KG1 (cell line): ENCODE measurements around the gene CSNK1A1.
"Not testable (repeated sequence)": the region's sequence is repeated elsewhere in the genome, so short reads cannot be mapped to it uniquely, and the experiment has no call there.

Source experiments
- DNase-seq: peaks from one replicate; lab custom pipeline; 2025; lab: John Stamatoyannopoulos, UW

Gene CSNK1A1

DNA sequence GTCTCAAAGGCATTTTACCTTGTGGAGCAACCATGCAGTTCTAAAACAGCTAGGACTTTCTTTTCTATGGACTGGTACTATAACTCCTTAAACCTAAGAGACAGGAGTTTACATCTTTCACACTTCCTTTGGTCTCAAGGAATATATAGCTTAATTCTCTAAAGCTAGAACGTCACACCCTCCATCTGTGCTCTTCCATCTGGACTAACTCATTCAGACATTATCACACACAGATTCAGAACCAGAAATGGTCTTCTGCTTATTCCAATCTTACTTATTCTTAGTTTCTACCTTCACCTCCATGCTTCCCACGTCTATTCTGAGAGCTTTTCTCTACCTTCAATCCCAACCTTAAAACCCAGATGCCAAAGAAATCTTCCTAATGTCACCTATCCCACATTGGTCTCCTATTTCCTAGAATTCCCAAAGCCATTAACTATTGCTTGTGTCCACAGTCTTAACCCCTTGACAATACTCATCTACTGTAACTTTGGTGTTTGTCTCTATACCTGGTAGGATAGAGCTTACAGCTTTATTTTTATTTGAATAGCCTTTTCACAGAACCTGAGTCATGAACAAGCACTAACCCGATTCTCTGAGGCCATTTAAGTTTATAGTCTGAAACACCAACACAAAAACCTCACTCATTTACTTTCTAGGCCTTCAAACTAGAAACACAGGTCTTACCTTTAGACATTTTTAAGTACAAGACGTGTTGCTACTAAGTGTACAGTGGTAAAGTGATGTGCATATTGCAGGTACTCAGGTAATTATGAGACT, 22.8 kb downstream of the CSNK1A1 start:
- no peak for DNase-seq

GRCh38 chr5:149526845-149527590, 24.2 kb downstream of the CSNK1A1 start:
- DNase-seq: no peak

- DNase-seq: no peak
Observed at GRCh38 chr5:149521739-149522685, 29.2 kb downstream of the CSNK1A1 start.

- no peak for DNase-seq
Observed at GRCh38 chr5:149519601-149520000, 31.6 kb downstream of the CSNK1A1 start.

GRCh38 chr5:149518620-149519019, 32.6 kb downstream of the CSNK1A1 start:
- no peak for DNase-seq

DNA sequence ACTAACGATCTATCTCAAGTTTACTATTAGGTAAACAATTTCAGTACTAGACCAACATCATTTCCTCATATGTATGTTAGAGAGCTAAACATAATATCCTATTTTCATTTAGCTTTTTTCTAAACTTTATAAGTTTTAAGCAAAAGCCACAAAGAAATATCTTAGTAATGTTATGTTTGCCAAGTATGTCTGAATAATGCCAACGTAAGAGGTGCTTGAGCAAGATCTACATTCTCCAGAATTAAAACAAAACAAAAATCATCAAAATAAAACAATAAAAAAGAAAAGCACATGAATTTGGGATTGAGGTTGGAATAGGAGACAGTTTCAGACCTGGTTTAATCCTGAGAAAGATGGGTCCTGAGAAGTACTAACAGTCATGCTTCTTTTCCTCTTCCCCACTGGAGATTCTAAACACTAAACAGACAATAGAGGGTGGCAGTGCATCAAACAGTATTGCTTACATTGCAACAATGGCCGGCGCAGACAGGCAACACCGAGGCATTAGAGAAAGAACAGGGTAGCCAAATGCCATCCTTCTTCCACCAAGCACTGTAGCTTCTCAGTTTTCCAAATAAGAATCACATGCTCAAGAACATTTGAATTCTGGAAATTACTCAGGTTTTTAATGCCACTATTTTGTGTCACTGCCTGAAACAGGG, 33.6 kb downstream of the CSNK1A1 start:
- no peak for DNase-seq

GRCh38 chr5:149514512-149514911, 36.7 kb downstream of the CSNK1A1 start:
- DNase-seq: no peak

- DNase-seq: not testable (repeated sequence)
Observed at GRCh38 chr5:149513372-149513947, 37.8 kb downstream of the CSNK1A1 start.

DNA sequence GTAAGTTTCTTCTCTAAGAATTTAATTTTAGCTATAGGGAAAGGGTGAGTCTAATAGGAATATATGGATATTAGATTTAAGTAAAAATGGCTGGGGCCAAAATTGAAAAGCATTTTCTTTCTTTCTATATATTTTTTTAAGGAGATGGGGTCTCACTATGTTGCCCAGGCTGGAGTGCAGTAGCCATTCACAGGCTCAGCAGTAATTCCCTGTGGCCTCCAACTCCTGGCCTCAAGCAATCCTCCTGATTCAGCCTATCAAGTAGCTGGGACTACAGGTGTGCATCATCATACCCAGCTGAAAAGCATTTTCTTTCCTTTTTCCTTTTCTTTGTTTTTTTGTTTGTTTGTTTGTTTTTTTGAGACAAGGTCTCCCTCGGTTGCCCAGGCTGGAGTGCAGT, 41.1 kb downstream of the CSNK1A1 start:
- no peak for DNase-seq

DNA sequence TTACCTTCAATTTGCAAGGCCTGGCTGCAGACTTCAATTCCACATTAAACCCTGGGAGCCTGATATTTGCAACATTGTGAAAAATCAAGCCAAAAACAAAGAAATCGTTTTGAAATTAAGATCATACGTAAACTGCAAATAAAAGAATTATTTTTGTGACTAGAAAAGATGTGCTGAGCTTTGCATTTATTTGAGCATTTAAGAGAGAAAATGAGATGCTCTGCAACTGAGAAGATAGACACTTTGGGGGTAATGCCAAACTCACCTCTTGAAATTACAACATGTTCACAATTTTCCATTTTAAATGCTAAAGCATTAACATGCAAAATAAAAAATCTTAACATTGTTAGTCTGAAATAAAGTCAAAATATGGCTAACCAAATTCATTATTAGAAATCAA, 46.6 kb downstream of the CSNK1A1 start:
- no peak for DNase-seq

DNA sequence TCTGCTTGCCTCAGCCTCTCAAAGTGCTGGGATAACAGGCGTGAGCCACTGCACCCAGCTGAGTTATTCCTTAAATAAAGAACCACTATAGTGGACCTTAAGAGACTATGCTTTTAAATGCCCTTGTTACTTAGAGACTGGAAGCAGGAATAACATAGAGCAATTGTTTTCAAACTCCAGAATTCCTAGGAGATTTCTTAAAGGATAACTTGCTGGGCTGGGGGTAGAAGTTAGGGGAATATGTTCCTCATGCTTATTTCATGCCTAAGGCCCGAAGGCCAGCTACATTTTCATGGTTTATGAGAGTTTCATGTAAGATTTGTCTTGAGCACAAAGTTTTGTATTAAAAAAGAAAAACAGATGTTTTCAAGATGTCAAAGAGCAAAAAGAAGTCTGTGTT, 48.2 kb downstream of the CSNK1A1 start:
- DNase-seq: no peak

GRCh38 chr5:149500922-149501582, 50.2 kb downstream of the CSNK1A1 start:
- DNase-seq: no peak

- no peak for DNase-seq
Observed at GRCh38 chr5:149498724-149499336, 52.4 kb downstream of the CSNK1A1 start.

DNA sequence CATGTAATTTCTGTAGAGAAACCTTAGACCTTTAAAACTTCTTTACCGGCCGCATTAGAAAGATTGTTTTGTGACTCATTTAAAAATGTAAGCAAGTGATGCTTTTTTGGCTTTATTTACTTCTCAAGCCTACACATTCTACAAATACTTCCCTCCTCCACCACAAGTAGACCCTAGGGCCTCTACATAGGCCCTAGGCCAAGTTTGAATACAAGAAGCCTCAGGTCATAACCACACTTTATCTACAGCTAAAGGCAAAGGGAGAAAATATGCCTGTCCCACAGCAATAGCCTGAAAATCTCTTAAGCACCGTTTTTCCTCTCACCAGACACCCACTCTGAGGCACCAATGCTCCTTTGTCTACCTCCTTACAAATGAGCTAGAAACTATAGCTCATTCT, 53.9 kb downstream of the CSNK1A1 start:
- DNase-seq: no peak

- DNase-seq: no peak
Observed at GRCh38 chr5:149496917-149497316, 54.3 kb downstream of the CSNK1A1 start.

DNA sequence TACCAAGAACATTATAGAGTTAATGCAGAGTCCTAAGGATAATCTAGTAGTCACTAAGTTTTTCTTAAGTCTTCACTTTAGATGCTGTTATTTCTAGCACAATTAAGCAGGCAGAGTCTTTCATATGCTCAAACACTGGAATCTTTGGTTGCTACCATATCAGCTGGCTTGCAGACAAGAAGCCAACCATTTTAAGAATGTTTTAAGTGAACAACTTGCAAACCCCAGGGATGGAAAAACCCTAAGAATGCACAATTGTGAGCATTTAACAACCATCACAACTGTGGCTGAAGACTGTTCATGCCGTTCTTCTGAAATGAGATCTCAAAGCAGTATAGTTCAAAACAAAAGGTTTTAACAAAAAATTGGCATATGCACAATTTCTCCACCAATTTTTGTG, 55.1 kb downstream of the CSNK1A1 start:
- no peak for DNase-seq

GRCh38 chr5:149495673-149496072, 55.6 kb downstream of the CSNK1A1 start:
- no peak for DNase-seq

GRCh38 chr5:149493316-149493715, 57.9 kb downstream of the CSNK1A1 start:
- DNase-seq: no peak

- no peak for DNase-seq
Observed at GRCh38 chr5:149492781-149493180, 58.5 kb downstream of the CSNK1A1 start.
